ENCODE data around the gene PAPSS2.

Gene PAPSS2

DNA sequence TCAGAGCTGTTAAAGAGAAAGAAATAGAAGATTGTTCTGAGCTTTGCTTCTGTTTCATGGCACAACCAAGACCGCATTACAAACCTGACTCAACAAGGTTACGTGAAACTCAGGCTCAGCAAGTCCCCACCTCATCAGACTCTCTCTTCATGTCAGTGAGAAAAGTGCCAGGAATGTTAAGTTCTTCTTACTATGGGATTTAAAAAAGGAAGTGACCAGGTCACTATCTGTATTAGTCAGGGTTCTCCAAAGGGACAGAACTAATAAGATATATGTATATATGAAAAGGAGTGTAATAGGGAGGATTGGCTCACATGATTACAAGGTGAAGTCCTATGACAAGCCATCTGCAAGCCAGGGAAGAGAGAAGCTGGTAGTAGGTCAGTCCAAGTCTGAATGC is 25.4 kb upstream of the PAPSS2 start:
- Histone ChIP-seq H3K9me3 (ENCODE audit: insufficient read depth, low read length) (no peaks in the 10 kb centered on the region), H3K27me3 (ENCODE audit: low read length) (no peaks in the 10 kb centered on the region), H3K4me2 (ENCODE audit: low read depth, low read length, poor library complexity, severe bottlenecking) (no peak overlapping the region), H4K20me1 (ENCODE audit: low read depth, low read length) (no peaks in the 10 kb centered on the region), H3F3A (ENCODE audit: insufficient read depth) (no peaks in the 10 kb centered on the region), H3K4me3 (ENCODE audit: insufficient read depth, low read length, poor library complexity, severe bottlenecking) (no peak overlapping the region), H3K9me2 (replicated peaks; ENCODE audit: insufficient read depth, low read length) (no peaks in the 10 kb centered on the region), H2AFZ (ENCODE audit: low read depth, low read length, severe bottlenecking) (no peak overlapping the region), H3K79me2 (ENCODE audit: insufficient read depth, low read length) (no peaks in the 10 kb centered on the region), H3K9ac (ENCODE audit: low read length) (no peak overlapping the region), H3K27ac (ENCODE audit: low read depth, low read length) (no peak overlapping the region), H3K36me3 (ENCODE audit: low read length) (no peaks in the 10 kb centered on the region)
- TF ChIP-seq CTCF (IDR thresholded peaks at IDR 0.05; ENCODE audit: insufficient read depth, low read length, poor library complexity, severe bottlenecking) = no peak
- no peak for TF ChIP-seq EZH2phosphoT487 (conservative IDR thresholded peaks at IDR 0.05; ENCODE audit: low read length)

- H2AFZ ChIP-seq (ENCODE audit: low read depth, low read length, severe bottlenecking) = no peak overlapping the region
- H3K36me3 ChIP-seq (ENCODE audit: low read length) = no peaks in the 10 kb centered on the region
- no peaks in the 10 kb centered on the region for H3K9me3 ChIP-seq (ENCODE audit: insufficient read depth, low read length)
- no peak overlapping the region for H3K4me2 ChIP-seq (ENCODE audit: low read depth, low read length, poor library complexity, severe bottlenecking)
- no peaks in the 10 kb centered on the region for H3K9me2 ChIP-seq (replicated peaks; ENCODE audit: insufficient read depth, low read length)
- no peaks in the 10 kb centered on the region for H4K20me1 ChIP-seq (ENCODE audit: low read depth, low read length)
- TF ChIP-seq EZH2phosphoT487 (conservative IDR thresholded peaks at IDR 0.05; ENCODE audit: low read length) (no peak), CTCF (IDR thresholded peaks at IDR 0.05; ENCODE audit: insufficient read depth, low read length, poor library complexity, severe bottlenecking) (no peak)
- H3F3A ChIP-seq (ENCODE audit: insufficient read depth) = no peaks in the 10 kb centered on the region
- no peak overlapping the region for H3K4me3 ChIP-seq (ENCODE audit: insufficient read depth, low read length, poor library complexity, severe bottlenecking)
- H3K27me3 ChIP-seq (ENCODE audit: low read length) = no peaks in the 10 kb centered on the region
- H3K9ac ChIP-seq (ENCODE audit: low read length) = no peak overlapping the region
- no peaks in the 10 kb centered on the region for H3K79me2 ChIP-seq (ENCODE audit: insufficient read depth, low read length)
- no peak overlapping the region for H3K27ac ChIP-seq (ENCODE audit: low read depth, low read length)
These were observed 24.0 kb upstream of the PAPSS2 start for GRCh38 chr10:87635498-87636312.

DNA sequence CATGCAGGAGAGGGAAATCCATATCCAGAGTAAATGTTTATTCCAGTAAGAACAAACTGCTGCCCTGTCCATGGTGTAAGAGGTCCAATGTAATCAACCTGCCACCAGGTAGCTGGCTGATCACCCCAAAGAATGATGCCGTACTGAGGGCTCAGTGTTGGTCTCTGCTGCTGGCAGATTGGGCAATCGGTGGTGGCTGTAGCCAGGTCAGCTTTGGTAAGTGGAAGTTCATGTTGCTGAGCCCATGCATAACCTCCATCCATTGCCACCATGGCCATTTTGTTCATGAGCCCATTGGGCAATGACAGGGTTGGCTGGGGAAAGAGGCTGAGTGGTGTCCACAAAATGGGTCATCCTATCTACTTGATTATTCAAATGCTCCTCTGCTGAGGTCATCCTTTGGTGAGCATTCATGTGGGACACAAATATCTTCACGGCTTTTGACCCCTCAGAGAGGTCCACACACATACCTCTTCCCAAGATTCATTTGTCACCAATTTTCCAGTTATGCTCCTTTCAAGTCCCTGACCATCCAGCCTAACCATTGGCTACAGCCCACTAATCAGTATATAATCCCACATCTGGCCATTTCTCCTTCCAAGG is 23.3 kb upstream of the PAPSS2 start:
- H3K9me2 ChIP-seq (replicated peaks; ENCODE audit: insufficient read depth, low read length) = no peaks in the 10 kb centered on the region
- TF ChIP-seq CTCF (IDR thresholded peaks at IDR 0.05; ENCODE audit: insufficient read depth, low read length, poor library complexity, severe bottlenecking) (no peak), EZH2phosphoT487 (conservative IDR thresholded peaks at IDR 0.05; ENCODE audit: low read length) (no peak)
- no peaks in the 10 kb centered on the region for H3K36me3 ChIP-seq (ENCODE audit: low read length)
- H3K9me3 ChIP-seq (ENCODE audit: insufficient read depth, low read length) = no peaks in the 10 kb centered on the region
- H3F3A ChIP-seq (ENCODE audit: insufficient read depth) = no peaks in the 10 kb centered on the region
- no peaks in the 10 kb centered on the region for H3K27me3 ChIP-seq (ENCODE audit: low read length)
- H3K4me3 ChIP-seq (ENCODE audit: insufficient read depth, low read length, poor library complexity, severe bottlenecking) = no peak overlapping the region
- no peaks in the 10 kb centered on the region for H4K20me1 ChIP-seq (ENCODE audit: low read depth, low read length)
- H3K9ac ChIP-seq (ENCODE audit: low read length) = no peak overlapping the region
- H2AFZ ChIP-seq (ENCODE audit: low read depth, low read length, severe bottlenecking) = no peak overlapping the region
- H3K79me2 ChIP-seq (ENCODE audit: insufficient read depth, low read length) = no peaks in the 10 kb centered on the region
- no peak overlapping the region for H3K4me2 ChIP-seq (ENCODE audit: low read depth, low read length, poor library complexity, severe bottlenecking)
- no peak overlapping the region for H3K27ac ChIP-seq (ENCODE audit: low read depth, low read length)

All from SU-DHL-6 (cell line).